Left lung (tissue), 10 donors: ENCODE measurements around the gene AKR1D1. TPM values are rescaled to one million over a fixed set of nuclear protein-coding genes. Genes with fewer than 3 reads are reported as not detected.
"Not testable (repeated sequence)": the region's sequence is repeated elsewhere in the genome, so short reads cannot be mapped to it uniquely, and the experiment has no call there.

ENCODE experiments used
- ATAC-seq: fragments of 200-7000 bp; cut with Tn5 transposase; one replicate; pipeline ENCODE4 v1.9.1; 2020; ENCODE audit warnings: moderate library complexity
- DNase-seq, 4 donors: peaks; one replicate each; pipeline ENCODE4 v3.0.0-alpha.2; 2013 to 2020
- H3K27ac ChIP-seq, 2 donors: fragments of 200-600 bp; sonication (generic) in 1 of 2; one replicate each; pipeline versions ENCODE4 v1.5.0 to v1.8.0; 2020 to 2021
- H3K27me3 ChIP-seq, 2 donors: fragments of 200-600 bp; sonication (generic) in 1 of 2; one replicate each; pipeline versions ENCODE4 v1.5.0 to v1.8.0; 2020 to 2021
- H3K36me3 ChIP-seq, 2 donors: fragments of 200-600 bp; sonication (generic) in 1 of 2; one replicate each; pipeline versions ENCODE4 v1.5.0 to v1.8.0; 2020 to 2021
- H3K4me1 ChIP-seq, 2 donors: fragments of 200-600 bp; one replicate each; pipeline ENCODE4 v1.8.0; 2021
- H3K4me3 ChIP-seq, 2 donors: fragments of 200-600 bp; sonication (generic) in 1 of 2; one replicate each; pipeline versions ENCODE4 v1.5.0 to v1.8.0; 2020 to 2021; ENCODE audit warnings: mild to moderate bottlenecking in 1 of 2
- H3K9me3 ChIP-seq, 2 donors: fragments of 200-600 bp; sonication (generic) in 1 of 2; one replicate each; pipeline versions ENCODE4 v1.5.0 to v1.8.0; 2020 to 2021
- intact Hi-C, 2 donors: fragments of 100-400 bp; cut with DNase I; formaldehyde crosslinking; loops; one replicate each; pipeline versions ENCODE4 v1.11.2 to v1.14.2; 2022
- polyA plus RNA-seq, 6 donors: library from polyadenylated mRNA; unstranded; fragments of 120-200 nt; gene quantifications; one replicate each; pipeline ENCODE4 v1.2.1, GENCODE V29; 2013; ENCODE audit not compliant: insufficient read length in 6 of 6
- total RNA-seq, 2 donors: library from RNA; stranded (reverse); fragmentation: NEBNext Ultra II Directional; extraction: Animal tissue kit (Norgen Biotek cat#: 25700); gene quantifications; one replicate each; pipeline ENCODE4 v1.2.1, GENCODE V29; 2021
- TF ChIP-seq, protein P1 (sequence below), 2 donors: fragments of 200-600 bp; sonication (generic) in 1 of 2; IDR thresholded peaks; one replicate each; pipeline versions ENCODE4 v1.5.0 to v1.8.0; 2021; ENCODE audit warnings: antibody characterized with exemption in 2 of 2
- donor health status: DM: no; HTN: yes; CAD: no.
- donor health status: DM: no; HTN: no; CAD: no.

The AKR1D1 gene
- total and polyA plus RNA-seq, 8 donors = 0.11 to 0.17 (median 0.14) TPM; not detected in 5

DNA sequence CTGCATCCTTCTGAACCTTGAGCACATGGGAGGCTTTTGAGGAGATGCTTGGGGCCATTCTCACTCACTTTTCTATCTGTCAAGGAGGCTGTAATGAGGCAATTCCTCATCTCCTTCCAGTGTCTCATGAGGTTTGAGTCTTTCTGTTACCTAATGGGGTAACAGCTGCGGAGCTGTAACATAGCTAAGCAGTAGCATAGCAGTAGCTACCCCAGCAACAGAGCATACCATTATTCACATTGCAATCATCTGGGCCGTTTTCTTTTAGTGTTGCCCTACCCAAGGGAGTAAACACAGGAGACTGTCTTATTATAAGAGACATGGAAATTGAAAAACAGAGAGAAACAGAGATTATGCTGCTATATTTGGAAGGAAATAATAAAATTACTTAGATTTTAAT is 68.7 kb downstream of the AKR1D1 start:
- Histone ChIP-seq H3K27ac (no peak overlapping the region), H3K4me1 (no peaks in the 10 kb centered on the region), H3K4me3 (no peak overlapping the region), H3K9me3 (no peaks in the 10 kb centered on the region), H3K27me3 (no peaks in the 10 kb centered on the region), H3K36me3 (no peaks in the 10 kb centered on the region)
- intact Hi-C loops = no loop called here
- TF ChIP-seq, protein P1, sequence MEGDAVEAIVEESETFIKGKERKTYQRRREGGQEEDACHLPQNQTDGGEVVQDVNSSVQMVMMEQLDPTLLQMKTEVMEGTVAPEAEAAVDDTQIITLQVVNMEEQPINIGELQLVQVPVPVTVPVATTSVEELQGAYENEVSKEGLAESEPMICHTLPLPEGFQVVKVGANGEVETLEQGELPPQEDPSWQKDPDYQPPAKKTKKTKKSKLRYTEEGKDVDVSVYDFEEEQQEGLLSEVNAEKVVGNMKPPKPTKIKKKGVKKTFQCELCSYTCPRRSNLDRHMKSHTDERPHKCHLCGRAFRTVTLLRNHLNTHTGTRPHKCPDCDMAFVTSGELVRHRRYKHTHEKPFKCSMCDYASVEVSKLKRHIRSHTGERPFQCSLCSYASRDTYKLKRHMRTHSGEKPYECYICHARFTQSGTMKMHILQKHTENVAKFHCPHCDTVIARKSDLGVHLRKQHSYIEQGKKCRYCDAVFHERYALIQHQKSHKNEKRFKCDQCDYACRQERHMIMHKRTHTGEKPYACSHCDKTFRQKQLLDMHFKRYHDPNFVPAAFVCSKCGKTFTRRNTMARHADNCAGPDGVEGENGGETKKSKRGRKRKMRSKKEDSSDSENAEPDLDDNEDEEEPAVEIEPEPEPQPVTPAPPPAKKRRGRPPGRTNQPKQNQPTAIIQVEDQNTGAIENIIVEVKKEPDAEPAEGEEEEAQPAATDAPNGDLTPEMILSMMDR (IDR thresholded peaks at IDR 0.05) = no peak
- ATAC-seq (no peak), DNase-seq (no peak)

DNA sequence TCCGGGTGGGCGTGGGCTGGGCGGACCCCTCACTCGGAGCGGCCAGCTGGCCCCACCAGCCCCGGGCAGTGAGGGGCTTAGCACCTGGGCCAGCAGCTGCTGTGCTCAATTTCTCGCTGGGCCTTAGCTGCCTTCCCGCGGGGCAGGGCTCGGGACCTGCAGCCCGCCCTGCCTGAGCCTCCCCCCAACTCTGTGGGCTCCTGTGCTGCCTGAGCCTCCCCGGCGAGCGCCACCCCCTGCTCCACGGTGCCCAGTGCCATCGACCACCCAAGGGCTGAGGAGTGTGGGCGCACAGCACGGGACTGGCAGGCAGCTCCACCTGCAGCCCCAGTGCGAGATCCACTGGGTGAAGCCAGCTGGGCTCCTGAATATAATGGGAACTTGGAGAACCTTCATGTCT is 70.0 kb downstream of the AKR1D1 start:
- H3K27ac ChIP-seq, ATAC-seq, H3K27me3 ChIP-seq, H3K4me1 ChIP-seq, intact Hi-C loops, H3K36me3 ChIP-seq, H3K9me3 ChIP-seq, H3K4me3 ChIP-seq, DNase-seq: not testable (repeated sequence)

DNA sequence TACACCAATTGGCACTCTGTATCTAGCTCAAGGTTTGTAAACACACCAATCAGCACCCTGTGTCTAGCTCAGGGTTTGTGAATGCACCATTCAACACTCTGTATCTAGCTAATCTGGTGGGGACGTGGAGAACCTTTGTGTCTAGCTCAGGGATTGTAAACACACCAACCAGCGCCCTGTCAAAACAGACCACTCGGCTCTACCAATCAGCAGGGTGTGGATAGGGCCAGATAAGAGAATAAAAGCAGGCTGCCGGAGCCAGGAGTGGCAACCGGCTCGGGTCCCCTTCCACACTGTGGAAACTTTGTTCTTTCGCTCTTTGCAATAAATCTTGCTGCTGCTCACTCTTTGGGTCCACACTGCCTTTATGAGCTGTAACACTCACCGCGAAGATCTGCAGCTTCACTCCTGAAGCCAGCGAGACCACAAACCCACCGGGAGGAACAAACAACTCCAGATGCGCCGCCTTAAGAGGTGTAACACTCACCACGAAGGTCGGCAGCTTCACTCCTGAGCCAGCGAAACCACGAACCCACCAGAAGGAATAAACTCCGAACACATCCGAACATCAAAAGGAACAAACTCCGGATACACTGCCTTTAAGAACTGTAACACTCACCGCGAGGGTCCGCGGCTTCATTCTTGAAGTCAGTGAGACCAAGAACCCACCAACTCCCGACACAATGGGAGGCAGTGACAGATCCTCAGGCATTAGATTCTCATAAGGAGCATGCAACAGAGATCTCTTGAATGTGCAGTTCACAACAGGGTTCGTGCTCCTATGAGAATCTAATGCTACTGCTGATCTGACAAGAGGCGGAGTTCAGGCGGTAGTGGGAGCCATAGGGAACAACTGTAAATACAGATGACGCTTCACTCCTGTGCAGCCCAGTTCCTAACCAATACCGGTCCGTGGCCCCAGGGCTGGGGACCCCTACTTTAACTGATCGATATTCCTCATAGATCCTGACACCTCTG is 70.8 kb downstream of the AKR1D1 start:
- ATAC-seq, H3K4me3 ChIP-seq, H3K27ac ChIP-seq, H3K9me3 ChIP-seq, H3K4me1 ChIP-seq, H3K36me3 ChIP-seq, H3K27me3 ChIP-seq, DNase-seq, intact Hi-C loops: not testable (repeated sequence)

DNA sequence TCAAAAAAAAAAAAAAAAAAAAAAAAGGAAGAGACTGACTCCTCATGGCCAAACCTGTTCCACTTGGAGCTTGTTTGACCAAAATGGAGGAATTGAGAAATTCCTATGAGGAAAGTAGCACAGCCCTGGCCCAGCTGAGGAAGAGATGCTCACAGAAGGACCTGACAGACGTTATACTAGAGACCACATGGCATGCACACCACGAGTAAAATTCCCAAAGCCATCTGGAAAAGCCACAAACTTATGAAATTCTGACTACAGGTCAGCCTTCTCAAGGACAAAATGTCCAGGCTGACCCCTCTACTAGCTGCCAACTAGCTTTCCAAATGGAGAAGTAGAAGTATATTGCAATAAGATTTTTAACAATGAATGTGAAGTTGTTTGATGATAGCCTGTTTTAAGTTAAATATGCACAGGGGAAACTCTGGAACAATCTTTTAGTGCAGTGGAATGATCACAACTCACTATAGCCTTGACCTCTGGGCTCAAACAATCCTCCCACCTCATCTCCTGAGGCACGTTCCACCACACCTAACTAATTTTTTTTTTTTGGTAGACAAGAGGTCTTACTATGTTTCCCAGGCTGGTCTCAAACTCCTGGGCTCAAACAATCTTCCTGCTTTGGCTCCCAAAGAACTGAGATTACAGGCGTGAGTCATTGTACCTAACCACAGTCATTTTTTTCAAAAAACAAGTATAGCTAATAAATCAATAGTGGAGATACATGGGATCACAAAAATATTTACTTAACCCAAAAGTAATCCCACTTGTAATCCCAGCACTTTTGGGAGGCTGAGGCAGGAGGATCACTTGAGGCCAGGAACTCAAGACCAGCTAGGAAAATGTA is 75.7 kb downstream of the AKR1D1 start:
- Histone ChIP-seq H3K9me3 (no peaks in the 10 kb centered on the region), H3K27ac (no peak overlapping the region), H3K36me3 (no peaks in the 10 kb centered on the region), H3K4me3 (no peak overlapping the region), H3K4me1 (no peaks in the 10 kb centered on the region), H3K27me3 (no peaks in the 10 kb centered on the region)
- no peak for DNase-seq
- intact Hi-C loops = no loop called here
- no peak for ATAC-seq
- TF ChIP-seq, protein P1 (IDR thresholded peaks at IDR 0.05) = no peak

DNA sequence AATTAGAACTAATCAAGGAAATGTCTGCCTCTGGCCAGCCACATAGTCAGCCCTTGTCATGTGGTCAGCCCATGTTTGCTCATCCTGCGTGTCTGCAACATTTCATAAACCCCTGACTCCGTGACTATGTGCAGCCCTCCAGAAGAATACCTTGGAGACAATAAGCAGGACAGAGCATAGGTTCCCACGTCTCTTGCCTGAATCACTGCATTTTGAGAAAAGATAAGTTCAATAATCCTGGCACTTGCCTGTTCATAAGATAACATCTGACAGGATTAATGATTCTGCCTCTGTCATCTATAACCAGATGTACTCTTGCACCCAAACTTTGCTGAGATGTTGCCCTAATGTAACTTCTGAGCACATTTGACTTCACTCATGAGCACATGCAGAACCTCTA is 78.4 kb downstream of the AKR1D1 start:
- ATAC-seq = no peak
- intact Hi-C loops = no loop called here
- Histone ChIP-seq H3K4me1 (no peaks in the 10 kb centered on the region), H3K27ac (no peak overlapping the region), H3K27me3 (no peaks in the 10 kb centered on the region), H3K4me3 (no peak overlapping the region), H3K36me3 (no peaks in the 10 kb centered on the region), H3K9me3 (no peaks in the 10 kb centered on the region)
- no peak for DNase-seq
- TF ChIP-seq, protein P1 (IDR thresholded peaks at IDR 0.05) = no peak

DNA sequence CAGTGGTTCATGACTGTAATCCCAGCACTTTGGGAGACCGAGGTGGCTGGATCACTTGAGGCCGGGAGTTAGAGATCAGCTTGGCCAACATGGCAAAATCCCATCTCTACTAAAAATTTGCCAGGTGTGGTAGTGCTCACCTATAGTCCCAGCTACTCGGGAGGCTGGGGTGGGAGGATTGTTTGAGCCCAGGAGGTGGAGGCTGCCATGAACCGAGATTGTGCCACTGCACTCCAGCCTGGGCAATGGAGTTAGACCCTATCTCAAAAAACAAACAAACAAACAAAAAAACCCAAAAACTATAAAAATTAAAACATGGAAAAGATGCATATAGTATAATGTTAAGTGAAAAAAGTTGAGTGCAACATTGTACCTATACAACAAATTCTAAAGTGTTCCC is 81.4 kb downstream of the AKR1D1 start:
- intact Hi-C loops = no loop called here
- TF ChIP-seq, protein P1 (IDR thresholded peaks at IDR 0.05) = no peak
- no peaks in the 10 kb centered on the region for H3K4me1 ChIP-seq
- H3K36me3 ChIP-seq = no peaks in the 10 kb centered on the region
- H3K27ac ChIP-seq = no peak overlapping the region
- DNase-seq (no peak), ATAC-seq (no peak)
- no peaks in the 10 kb centered on the region for H3K9me3 ChIP-seq
- no peaks in the 10 kb centered on the region for H3K27me3 ChIP-seq
- H3K4me3 ChIP-seq = no peak overlapping the region
